GM19452 (cell line): ENCODE data around the gene LSM14A.

Experiments
- ATAC-seq: cut with Tn5 transposase; IDR thresholded peaks from one replicate; pipeline ENCODE4 v1.9.1; 2021; ENCODE audit not compliant: unreplicated experiment

The LSM14A gene

GRCh38 chr19:34278783-34279182, 106.5 kb downstream of the LSM14A start:
- no peak for ATAC-seq
